ENCODE data around the gene PPARGC1A. TPM values are rescaled to one million over a fixed set of nuclear protein-coding genes. Genes with fewer than 3 reads are reported as not detected.

PPARGC1A gene
- total and polyA plus RNA-seq, 2 donors (not counting 3 experiments of a cell fraction or from before 2014, with no cell fraction given) = not detected

GRCh38 chr4:23750125-23750524 is 139.7 kb downstream of the PPARGC1A start:
- no peak for DNase-seq (ENCODE audit: low read depth, low spot score)
- H3K4me2 ChIP-seq (ENCODE audit: insufficient read depth, low read length) = no peak overlapping the region
- TF ChIP-seq FOS (IDR thresholded peaks at IDR 0.05; ENCODE audit: borderline replicate concordance, insufficient read depth, low read length) (no peak), MYC (IDR thresholded peaks at IDR 0.05; ENCODE audit: low read depth, low read length) (no peak), CTCF (IDR thresholded peaks at IDR 0.05; ENCODE audit: extremely low read depth in 1 of 2, insufficient read depth in 1 of 2, low read depth in 1 of 2, low read length in 2 of 2) (no peak), POLR2AphosphoS5 (IDR thresholded peaks at IDR 0.05; ENCODE audit: insufficient read depth, low read depth, low read length) (no peak), JUN (IDR thresholded peaks at IDR 0.05; ENCODE audit: borderline replicate concordance, insufficient read depth, insufficient read length, low read depth) (no peak), POLR2A (IDR thresholded peaks at IDR 0.05; ENCODE audit: low read depth, low read length) (no peak), MAX (IDR thresholded peaks at IDR 0.05; ENCODE audit: insufficient read depth, insufficient read length) (no peak), GATA2 (IDR thresholded peaks at IDR 0.05; ENCODE audit: insufficient read depth, insufficient read length, low read depth, low read length) (no peak), EZH2 (IDR thresholded peaks at IDR 0.05; ENCODE audit: borderline replicate concordance, low read depth, low read length, severe bottlenecking) (no peak)
- H3K9me3 ChIP-seq (replicated peaks; ENCODE audit: control insufficient read depth, insufficient read depth, low read length) = no peaks in the 10 kb centered on the region
- H3K9me1 ChIP-seq (replicated peaks; ENCODE audit: control insufficient read depth, extremely low read depth, insufficient read depth, low read length) = no peaks in the 10 kb centered on the region
- ChIA-PET POLR2A (no interaction called here), CTCF (no interaction called here)
- no peaks in the 10 kb centered on the region for H3K79me2 ChIP-seq (ENCODE audit: control insufficient read depth, insufficient read depth, low read length)
- no peak overlapping the region for H3K4me3 ChIP-seq (replicated peaks in 1 of 3; ENCODE audit: insufficient read depth in 1 of 3, low read depth in 1 of 3, low read length in 3 of 3)
- no TSS peak for BruUV-seq (replicated peaks)
- H3K27me3 ChIP-seq (ENCODE audit: control insufficient read depth in 2 of 2, insufficient read depth in 2 of 2, low read length in 2 of 2) = no peaks in the 10 kb centered on the region
- dilution Hi-C loops (cut with MboI; ENCODE audit: extremely low pct_ligation_motif_present, low sequenced_read_pairs) = no loop called here
- H3K4me1 ChIP-seq (ENCODE audit: control insufficient read depth, extremely low read depth, insufficient read depth, low read length) = no peaks in the 10 kb centered on the region
- H4K20me1 ChIP-seq (replicated peaks; ENCODE audit: control insufficient read depth, extremely low read depth, insufficient read depth, low read length) = no peaks in the 10 kb centered on the region
- H2AFZ ChIP-seq (ENCODE audit: low read depth, low read length) = no peak overlapping the region
- no peak overlapping the region for H3K27ac ChIP-seq (ENCODE audit: insufficient read depth, low read depth, low read length)
- no peaks in the 10 kb centered on the region for H3K36me3 ChIP-seq (ENCODE audit: control insufficient read depth in 2 of 2, extremely low read depth in 1 of 2, insufficient read depth in 2 of 2, low read length in 2 of 2)
- no peak for FAIRE-seq
- intact Hi-C loops (cut with micrococcal nuclease) = no loop called here
- H3K9ac ChIP-seq (replicated peaks; ENCODE audit: extremely low read depth, insufficient read depth, low read length) = no peak overlapping the region
